Measurements from ENCODE around the gene SMARCD3. TPM values are rescaled to one million over a fixed set of nuclear protein-coding genes. Genes with fewer than 3 reads are reported as not detected.

Gene SMARCD3
- total and polyA plus RNA-seq, 2 of the 4 experiments (the other 2 are of a cell fraction) = 37.5 to 48.5 TPM

- H3K9me3 ChIP-seq (ENCODE audit: control insufficient read depth, insufficient read depth, low read length) = no peaks in the 10 kb centered on the region
- peak overlapping the region; percentile 95 for H2AK9ac ChIP-seq (replicated peaks; ENCODE audit: low read depth, low read length, poor library complexity)
- peak overlapping the region; percentile 99 for H2AFZ ChIP-seq (replicated peaks; ENCODE audit: low read length, poor library complexity)
- H3K4me2 ChIP-seq (ENCODE audit: low read depth, low read length) = peak overlapping the region; percentile 96
- DNase-seq = no peak
- H3K56ac ChIP-seq (ENCODE audit: extremely low read depth, insufficient read depth, low read length) = peak overlapping the region; percentile 63; the same call in 1 of the 2 replicates
- H4K8ac ChIP-seq (ENCODE audit: low read depth in 2 of 2, low read length in 2 of 2) = peak overlapping the region; percentile 46 to 88; a peak in 3 of 4 replicates
- peaks cover 43% of the 10 kb centered on the region for H3K4me1 ChIP-seq (ENCODE audit: control insufficient read depth, insufficient read depth, low read length)
- dilution Hi-C loops (cut with HindIII; ENCODE audit: low sequenced_read_pairs, unreplicated experiment) (no loop called here), intact Hi-C loops (cut with micrococcal nuclease) (loop anchor here (1.0 kb wide), 1 partner anchor 56 kb away; no protein-coding TSS in a partner anchor), in situ Hi-C loops (cut with MboI; ENCODE audit: low sequenced_read_pairs) (no loop called here)
- peak overlapping the region; percentile 87 for H2AK5ac ChIP-seq (ENCODE audit: low read depth, low read length)
- peak overlapping the region; percentile 70; the same call in 1 of the 2 replicates for H4K5ac ChIP-seq (ENCODE audit: low read depth, low read length)
- peak; percentile 2; the same call in 1 of the 2 replicates for ATAC-seq (ENCODE audit: low read depth)
- peak overlapping the region; percentile 79; the same call in 2 of the 3 replicates for H2BK15ac ChIP-seq (ENCODE audit: low read depth, low read length)
- peak overlapping the region; percentile 69 for H2BK5ac ChIP-seq (ENCODE audit: low read depth, low read length, poor library complexity, severe bottlenecking)
- 0 out of 2 replicates have a peak, but pooled peaks cover 3% of the 10 kb centered on the region for H3K36me3 ChIP-seq (ENCODE audit: control insufficient read depth, insufficient read depth, low read length)
- no TSS peak for BruUV-seq (replicated peaks)
- peak overlapping the region; percentile 88 for H3K27ac ChIP-seq (ENCODE audit: insufficient read depth, low read length)
- no peak overlapping the region; the same call in 1 of the 2 replicates for H2BK20ac ChIP-seq (ENCODE audit: low read depth, low read length)
- H3K23ac ChIP-seq (ENCODE audit: low read depth, low read length) = peak overlapping the region; percentile 99
- TF ChIP-seq CTCF (conservative IDR thresholded peaks at IDR 0.05; ENCODE audit: low read depth, low read length) = no peak
- peak; percentile 31; the same call in 1 of the 2 replicates for TF ChIP-seq MXI1 (IDR thresholded peaks at IDR 0.05; ENCODE audit: borderline replicate concordance, low read depth, low read length)
- TF ChIP-seq USF2 (IDR thresholded peaks at IDR 0.05; ENCODE audit: low read depth, low read length) = peak; percentile 51; the same call in 1 of the 2 replicates
- no peak for TF ChIP-seq MAZ (IDR thresholded peaks at IDR 0.05; ENCODE audit: borderline replicate concordance, low read depth, low read length)
- TF ChIP-seq BHLHE40 (IDR thresholded peaks at IDR 0.05; ENCODE audit: low read depth, low read length) = peak; percentile 40; the same call in 1 of the 2 replicates
- peaks cover 15% of the 10 kb centered on the region for H4K20me1 ChIP-seq (ENCODE audit: insufficient read depth, low read length)
- peak overlapping the region; percentile 56 for H3K4me3 ChIP-seq (ENCODE audit: insufficient read depth, low read depth, low read length)
- ChIA-PET POLR2A (ENCODE audit: unreplicated experiment) (interaction anchor here (1.1 kb wide), 1 partner anchor 21 kb away, joined by 4 read pairs; the partner anchor contains the start of gene ABCF2), CTCF (interaction anchor here (1.8 kb wide), 1 partner anchor 63 kb away, joined by 4 read pairs; no protein-coding TSS in a partner anchor)
- H3K9me1 ChIP-seq (ENCODE audit: insufficient read depth, low read length) = peaks cover 14% of the 10 kb centered on the region
- peak overlapping the region; percentile 94 for H3K4ac ChIP-seq (ENCODE audit: low read depth, low read length)
- whole genome bisulfite sequencing, 2 experiments (ENCODE audit: extremely low coverage in 2 of 2, insufficient read length in 1 of 2) = 0% methylated on average over 1 of the region's 29 CpGs; no CpG with 5 or more reads in 1 of the 2 experiments
- H3K27me3 ChIP-seq (ENCODE audit: control insufficient read depth, insufficient read depth, low read length) = no peaks in the 10 kb centered on the region
- peak overlapping the region; percentile 98 for H3K14ac ChIP-seq (replicated peaks; ENCODE audit: low read depth, low read length)
- peak overlapping the region; percentile 90; the same call in 1 of the 2 replicates for H2BK120ac ChIP-seq (ENCODE audit: low read depth, low read length)
- H3K9ac ChIP-seq (ENCODE audit: low read depth, low read length) = peak overlapping the region; percentile 92
- H4K91ac ChIP-seq (ENCODE audit: insufficient read depth, low read depth, low read length) = peak overlapping the region; percentile 95
- H3K18ac ChIP-seq (ENCODE audit: low read depth, low read length) = peak overlapping the region; percentile 63
- H3K79me1 ChIP-seq (ENCODE audit: low read depth in 1 of 2, low read length in 2 of 2) = peaks cover 12 to 75% of the 10 kb centered on the region in 2 experiments
Observed at GRCh38 chr7:151247611-151248345, 716 bp downstream of the SMARCD3 start.
